Keratinocyte (primary cell): ENCODE data around the gene AHCTF1.

ENCODE experiments used
- EZH2 ChIP-seq: IDR thresholded peaks from one replicate; pipeline ENCODE4 v1.6.1; 2012; ENCODE audit warnings: inconsistent platforms, mild to moderate bottlenecking, low read length, moderate library complexity
- TF ChIP-seq, protein P1 (sequence below), 3 experiments: IDR thresholded peaks in 1 of 3; conservative IDR thresholded peaks in 1 of 3; optimal IDR thresholded peaks in 1 of 3; 2 replicates in 2 of 3; 3 replicates in 1 of 3; pipeline versions ENCODE3 to v1.5.1; 2011; ENCODE audit warnings: low read length in 3 of 3, mild to moderate bottlenecking in 3 of 3, moderate library complexity in 2 of 3, control low read depth in 1 of 3, inconsistent platforms in 1 of 3; ENCODE audit not compliant: insufficient read depth in 2 of 3; ENCODE audit errors: extremely low read depth in 1 of 3

DNA sequence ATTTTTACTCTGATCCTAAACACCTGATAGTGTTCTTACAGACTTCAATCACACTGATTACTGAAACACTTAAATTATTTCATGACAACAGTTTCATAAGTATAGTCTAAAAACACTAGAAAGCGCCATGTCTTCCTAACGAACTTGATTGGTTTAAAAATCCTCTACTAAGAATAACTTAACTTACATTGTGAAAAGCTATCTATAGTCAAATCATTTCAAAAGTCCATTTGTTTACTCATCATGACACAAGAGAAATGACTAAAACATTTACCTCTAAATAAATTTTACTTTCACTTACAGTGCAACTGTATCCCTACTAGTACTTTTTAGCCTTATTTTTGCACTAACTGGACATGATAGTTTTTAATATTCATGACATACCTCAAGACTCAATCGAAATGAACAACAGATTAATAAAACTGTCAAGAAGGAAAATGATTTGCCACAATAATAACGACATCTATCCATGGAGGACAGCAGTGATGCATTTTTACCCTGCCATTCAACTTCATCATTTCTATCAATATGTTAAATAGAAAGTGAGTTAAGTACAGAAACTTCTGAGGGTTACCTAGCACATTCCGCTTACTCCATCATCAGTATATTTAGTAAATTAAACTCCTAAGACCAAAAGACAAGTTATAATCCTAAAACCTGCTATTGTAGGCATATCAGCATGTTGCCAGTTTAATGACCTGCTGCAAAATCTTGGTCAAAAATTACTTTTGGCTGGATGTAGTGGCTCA, 38.4 kb downstream of the AHCTF1 start:
- TF ChIP-seq, protein P1, sequence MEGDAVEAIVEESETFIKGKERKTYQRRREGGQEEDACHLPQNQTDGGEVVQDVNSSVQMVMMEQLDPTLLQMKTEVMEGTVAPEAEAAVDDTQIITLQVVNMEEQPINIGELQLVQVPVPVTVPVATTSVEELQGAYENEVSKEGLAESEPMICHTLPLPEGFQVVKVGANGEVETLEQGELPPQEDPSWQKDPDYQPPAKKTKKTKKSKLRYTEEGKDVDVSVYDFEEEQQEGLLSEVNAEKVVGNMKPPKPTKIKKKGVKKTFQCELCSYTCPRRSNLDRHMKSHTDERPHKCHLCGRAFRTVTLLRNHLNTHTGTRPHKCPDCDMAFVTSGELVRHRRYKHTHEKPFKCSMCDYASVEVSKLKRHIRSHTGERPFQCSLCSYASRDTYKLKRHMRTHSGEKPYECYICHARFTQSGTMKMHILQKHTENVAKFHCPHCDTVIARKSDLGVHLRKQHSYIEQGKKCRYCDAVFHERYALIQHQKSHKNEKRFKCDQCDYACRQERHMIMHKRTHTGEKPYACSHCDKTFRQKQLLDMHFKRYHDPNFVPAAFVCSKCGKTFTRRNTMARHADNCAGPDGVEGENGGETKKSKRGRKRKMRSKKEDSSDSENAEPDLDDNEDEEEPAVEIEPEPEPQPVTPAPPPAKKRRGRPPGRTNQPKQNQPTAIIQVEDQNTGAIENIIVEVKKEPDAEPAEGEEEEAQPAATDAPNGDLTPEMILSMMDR (optimal IDR thresholded peaks at IDR 0.05 in 1 of 3, IDR thresholded peaks at IDR 0.05 in 1 of 3, conservative IDR thresholded peaks at IDR 0.05 in 1 of 3; ENCODE audit: extremely low read depth in 1 of 3, insufficient read depth in 2 of 3, low read length in 3 of 3): no peak
- TF ChIP-seq EZH2: no peak
